Measurements from ENCODE around the gene LPAR1.

LPAR1 gene

GRCh38 chr9:111037356-111037707 is 938 bp downstream of the LPAR1 start:
- peak; percentile 13 for DNase-seq (ENCODE audit: low spot score)

- DNase-seq (ENCODE audit: low spot score) = no peak
These were observed 1.3 kb downstream of the LPAR1 start for GRCh38 chr9:111036946-111037345.

DNA sequence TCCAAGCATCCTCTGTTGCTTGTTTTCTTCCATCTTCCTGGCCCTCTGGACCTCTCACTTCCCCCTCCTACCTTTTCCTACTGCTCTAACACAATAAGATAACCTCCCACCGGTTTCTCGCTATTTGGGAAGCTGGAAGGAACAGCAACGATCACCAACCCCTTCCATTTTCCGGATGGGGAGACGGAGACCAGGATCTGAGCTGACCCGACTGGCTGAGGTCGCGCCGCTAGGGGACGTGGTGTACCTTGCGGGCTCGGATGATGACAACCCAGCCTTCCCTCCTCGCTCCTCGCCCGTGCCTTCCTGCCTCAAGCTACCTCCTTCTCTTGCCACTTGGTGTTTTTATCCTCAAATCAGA is 1.9 kb downstream of the LPAR1 start:
- peak; percentile 68 for DNase-seq (ENCODE audit: low spot score)

GRCh38 chr9:111035543-111036428 is 2.5 kb downstream of the LPAR1 start:
- no peak for DNase-seq (ENCODE audit: low spot score)

GRCh38 chr9:111034898-111035539 is 3.3 kb downstream of the LPAR1 start:
- no peak for DNase-seq (ENCODE audit: low spot score)

GRCh38 chr9:111034170-111034897 is 3.9 kb downstream of the LPAR1 start:
- DNase-seq (ENCODE audit: low spot score) = no peak

- no peak for DNase-seq (ENCODE audit: low spot score)
These were observed 7.8 kb downstream of the LPAR1 start for GRCh38 chr9:111030492-111030891.

DNA sequence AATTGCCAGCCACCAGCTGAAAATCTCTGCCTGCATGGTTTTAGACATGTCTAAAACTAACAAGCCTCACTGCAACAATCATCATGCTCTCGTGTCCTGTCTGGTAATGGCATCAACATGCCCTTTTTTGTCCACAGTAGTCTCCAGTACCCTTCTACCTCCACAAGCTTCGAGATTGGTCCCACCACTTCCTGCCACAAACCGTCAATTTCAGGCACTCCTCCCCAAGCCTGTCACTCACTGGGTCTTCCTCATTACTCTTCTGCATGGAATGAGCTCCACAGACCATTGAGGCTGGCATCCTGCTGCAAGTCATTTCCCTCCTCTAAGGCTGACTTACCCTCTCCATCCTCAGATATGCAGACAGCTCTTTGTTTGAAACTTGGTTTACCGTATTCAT is 9.0 kb downstream of the LPAR1 start:
- no peak for DNase-seq (ENCODE audit: low spot score)

DNA sequence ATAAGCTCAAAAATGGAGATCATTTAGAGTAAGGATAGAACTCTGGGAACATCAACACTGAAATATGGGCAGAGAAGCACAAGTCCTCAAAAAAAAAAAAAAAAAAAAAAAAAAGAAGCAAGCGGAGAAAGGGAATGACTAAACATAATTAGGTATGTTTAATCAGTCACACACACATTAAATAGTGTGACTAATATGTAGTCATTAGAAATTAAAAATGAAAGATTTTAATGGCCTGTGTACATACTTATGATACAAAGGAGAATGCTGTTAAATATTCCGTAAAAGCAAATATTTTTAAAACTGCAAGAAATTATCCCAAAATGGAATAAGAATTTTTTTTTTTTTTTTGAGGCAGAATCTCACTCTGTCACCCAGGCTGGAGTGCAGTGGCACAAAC is 10.5 kb downstream of the LPAR1 start:
- DNase-seq (ENCODE audit: low spot score) = no peak

DNA sequence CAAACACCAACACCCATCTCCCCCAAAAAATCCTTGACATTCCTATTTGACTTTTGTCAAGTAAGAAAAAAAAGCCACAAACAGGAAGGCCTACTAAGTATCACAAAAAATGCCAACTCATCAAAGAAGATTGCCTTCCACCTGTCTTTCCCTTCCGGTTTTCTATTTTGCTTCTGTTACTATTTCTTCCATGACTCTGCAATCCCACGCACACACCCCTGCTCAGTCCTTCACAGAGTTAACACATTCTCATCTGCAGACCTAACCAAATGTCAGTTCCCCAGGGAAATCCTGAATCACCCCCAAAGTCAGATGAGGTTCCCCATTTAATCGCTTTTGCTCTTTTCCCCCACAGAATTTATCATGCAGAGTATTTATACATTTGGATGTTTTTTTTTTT is 15.1 kb downstream of the LPAR1 start:
- no peak for DNase-seq (ENCODE audit: low spot score)

DNA sequence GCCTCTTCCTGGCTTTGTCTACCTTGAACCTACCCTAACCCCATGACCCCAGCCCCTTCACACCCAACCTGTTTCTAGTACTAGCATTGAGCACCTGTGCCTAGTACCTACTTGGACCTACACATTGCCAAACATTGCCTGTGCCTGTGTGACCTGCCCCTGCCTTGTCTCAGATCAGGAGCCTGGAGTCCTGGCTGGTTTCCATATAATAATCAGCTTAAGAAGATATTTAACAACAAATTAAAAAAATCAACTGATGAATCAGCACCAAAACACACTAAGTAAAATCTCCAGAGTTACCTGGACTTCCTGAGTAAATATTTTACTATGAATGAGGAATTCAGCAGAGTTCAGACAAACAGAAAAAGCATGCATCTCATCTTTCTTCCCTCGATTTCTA is 17.7 kb downstream of the LPAR1 start:
- no peak for DNase-seq (ENCODE audit: low spot score)

GRCh38 chr9:111016426-111017045 is 21.7 kb downstream of the LPAR1 start:
- DNase-seq (ENCODE audit: low spot score) = peak; percentile 52

GRCh38 chr9:111016016-111016415 is 22.3 kb downstream of the LPAR1 start:
- DNase-seq (ENCODE audit: low spot score) = no peak

GRCh38 chr9:111013707-111014106 is 24.6 kb downstream of the LPAR1 start:
- no peak for DNase-seq (ENCODE audit: low spot score)

DNA sequence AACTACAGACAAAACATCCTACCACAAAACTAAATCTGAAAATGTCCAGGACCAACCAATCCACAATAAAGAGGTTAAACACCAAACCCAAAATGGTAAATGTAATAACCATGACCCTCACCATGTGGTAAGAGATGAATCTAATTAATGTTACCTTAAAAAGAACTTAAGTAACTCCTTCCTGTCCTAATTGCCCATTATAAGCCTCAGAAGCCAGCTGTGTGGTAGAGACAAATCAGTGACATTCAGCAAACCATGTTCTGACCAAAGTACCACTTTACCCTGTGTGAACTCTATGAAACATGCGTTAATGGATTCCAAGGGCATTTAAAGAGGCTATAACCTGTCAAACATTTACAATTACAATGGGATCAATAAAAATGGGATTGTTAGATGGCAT is 25.0 kb downstream of the LPAR1 start:
- DNase-seq (ENCODE audit: low spot score) = no peak

DNA sequence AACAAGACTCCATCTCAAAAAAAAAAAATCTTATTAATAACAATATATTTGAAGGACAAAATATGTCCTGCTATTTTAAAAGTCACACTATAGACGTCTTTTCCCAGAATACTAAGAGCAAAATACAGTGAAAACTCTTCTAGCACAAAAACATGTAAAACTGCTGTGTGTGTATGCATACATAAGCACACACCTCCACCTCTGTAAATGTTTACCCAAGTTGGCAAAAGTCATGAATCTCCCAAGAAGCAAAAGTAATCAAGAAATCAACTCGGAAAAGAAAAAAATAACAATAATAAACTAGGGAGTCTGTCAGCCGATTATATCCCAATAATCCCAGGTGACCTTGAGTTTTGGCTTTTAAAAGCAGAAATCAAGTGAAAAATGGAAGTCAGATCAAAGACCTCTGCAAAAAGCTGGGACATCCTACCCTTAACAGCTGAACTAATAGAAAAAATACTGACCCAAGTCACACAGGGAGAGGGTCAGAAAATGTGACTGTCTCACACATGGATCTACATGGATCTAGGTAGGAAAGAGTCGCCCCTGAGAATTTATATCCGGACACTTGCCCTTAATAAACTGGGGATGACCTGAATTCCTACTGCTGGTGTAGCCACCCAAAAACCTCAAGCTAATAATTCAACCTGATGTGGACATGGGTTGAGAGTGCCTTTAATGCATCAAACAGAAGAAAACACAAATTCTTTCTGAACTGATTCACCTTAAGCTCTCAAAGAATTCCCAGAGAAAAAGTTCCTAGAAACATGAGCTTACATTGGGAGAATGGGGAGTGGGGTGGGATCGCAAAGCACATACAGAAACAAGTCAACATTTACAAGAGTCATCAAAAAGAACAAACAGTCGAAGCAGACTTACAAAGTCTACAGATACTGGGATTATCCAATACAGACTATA is 29.9 kb downstream of the LPAR1 start:
- no peak for DNase-seq (ENCODE audit: low spot score)

- no peak for DNase-seq (ENCODE audit: low spot score)
These were observed 32.4 kb downstream of the LPAR1 start for GRCh38 chr9:111005746-111006470.

DNA sequence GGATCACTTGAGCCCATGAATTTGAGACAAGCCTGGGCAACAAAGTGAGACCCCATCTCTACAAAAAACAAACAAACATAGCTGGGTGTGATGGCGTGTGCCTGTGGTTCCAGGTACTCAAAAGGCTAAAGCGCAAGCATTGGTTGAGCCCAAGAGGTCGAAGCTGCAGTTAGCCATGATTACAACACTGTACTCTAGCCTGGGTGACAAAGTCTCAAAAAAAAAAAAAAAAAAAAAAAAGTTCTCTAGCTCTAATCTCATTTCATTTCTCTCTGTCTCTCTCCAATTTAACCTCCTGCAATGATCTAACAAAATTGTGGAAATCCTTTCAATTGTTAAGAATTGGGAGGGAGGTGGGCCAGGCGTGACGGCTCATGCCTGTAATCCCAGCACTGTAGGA is 33.3 kb downstream of the LPAR1 start:
- DNase-seq (ENCODE audit: low spot score) = no peak

DNA sequence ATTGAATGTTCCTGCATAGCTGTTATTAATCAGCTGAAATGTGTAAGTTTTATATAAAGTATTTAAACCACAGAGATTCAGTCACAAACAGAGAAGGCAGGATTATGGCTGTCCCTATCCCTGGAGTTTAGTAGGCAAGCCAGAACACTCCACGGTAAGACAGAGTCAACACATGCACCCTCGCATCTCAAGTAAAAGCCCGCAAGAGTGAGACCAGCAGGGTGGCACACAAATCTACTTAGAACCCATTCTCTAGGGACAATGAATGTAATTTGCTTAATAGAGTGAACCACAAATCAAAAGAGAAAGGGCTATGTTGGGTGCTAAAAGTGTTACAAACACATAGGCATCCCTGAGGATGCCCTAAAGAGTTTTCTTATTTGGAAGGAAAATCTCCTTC is 35.1 kb downstream of the LPAR1 start:
- no peak for DNase-seq (ENCODE audit: low spot score)

- DNase-seq (ENCODE audit: low spot score) = no peak
These were observed 36.7 kb downstream of the LPAR1 start for GRCh38 chr9:111001526-111001925.

DNA sequence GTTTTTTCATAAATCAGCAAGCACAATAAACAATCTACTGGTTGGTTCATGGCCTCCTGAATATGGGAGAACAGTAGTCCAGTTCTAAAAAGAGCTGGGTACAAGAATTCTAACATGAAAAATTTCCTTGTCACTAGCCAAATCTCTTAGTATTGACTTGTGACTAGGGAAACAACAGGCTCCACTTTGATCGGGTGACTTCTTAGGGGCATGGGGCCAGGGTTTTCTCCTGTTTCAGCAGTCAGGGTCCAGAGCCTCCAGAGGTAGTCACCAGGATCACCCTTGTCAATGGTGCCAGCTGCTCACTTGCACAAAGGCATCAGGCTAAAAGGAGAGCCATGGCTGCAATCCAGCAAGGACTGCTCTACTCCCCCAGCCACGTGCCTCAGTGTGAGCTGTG is 38.1 kb downstream of the LPAR1 start:
- no peak for DNase-seq (ENCODE audit: low spot score)
